SK-N-SH (cell line): Measurements from ENCODE around the gene CNNM1. TPM values are rescaled to one million over a fixed set of nuclear protein-coding genes. Genes with fewer than 3 reads are reported as not detected.

ENCODE experiments used
- CTCF ChIA-PET: fragments of 300-600, 350-600 bp; formaldehyde crosslinking; extraction: SDS; loops from one replicate; lab custom pipeline; 2021; lab: Yijun Ruan, JAX
- POLR2A ChIA-PET: fragments of 350-600 bp; sonication (Branson Sonifier 250); formaldehyde crosslinking; extraction: SDS; loops from one replicate; lab custom pipeline; 2020; ENCODE audit warnings: antibody characterized with exemption, inconsistent platforms; lab: Yijun Ruan, JAX
- DNase-seq: peaks from one replicate; pipeline ENCODE4 v3.0.0; 2012
- H2AFZ ChIP-seq: fragments of 200-600 bp; sonication (generic); 2 replicates; pipeline ENCODE4 v1.8.1; 2016; ENCODE audit warnings: antibody characterized with exemption, mild to moderate bottlenecking, low read depth
- H3F3A ChIP-seq: fragments of 200-600 bp; sonication (generic); replicated peaks from 2 replicates; pipeline ENCODE3; 2016; ENCODE audit warnings: antibody characterized with exemption, mild to moderate bottlenecking; ENCODE audit not compliant: insufficient read depth
- H3K27ac ChIP-seq, 2 experiments: fragments of 200-500 bp in 1 of 2; fragments of 200-600 bp in 1 of 2; sonication (Bioruptor generic) in 1 of 2; sonication (generic), shearing (Covaris generic) in 1 of 2; 2 replicates each; pipeline versions ENCODE4 v1.5.1 to v1.6.1; 2014 to 2016; ENCODE audit warnings: low read depth in 2 of 2, inconsistent platforms in 1 of 2, low read length in 1 of 2, mild to moderate bottlenecking in 1 of 2, mixed read lengths in 1 of 2
- H3K27me3 ChIP-seq: fragments of 200-600 bp; sonication (generic), shearing (Covaris generic); 2 replicates; pipeline ENCODE4 v1.6.1; 2016; ENCODE audit warnings: mixed run types; ENCODE audit not compliant: insufficient read depth
- H3K36me3 ChIP-seq, 2 experiments: fragments of 200-500 bp in 1 of 2; fragments of 200-600 bp in 1 of 2; sonication (Bioruptor generic) in 1 of 2; sonication (generic) in 1 of 2; replicated peaks in 1 of 2; 2 replicates each; pipeline versions ENCODE3 to v1.5.1; 2014 to 2016; ENCODE audit warnings: low read length in 1 of 2, mild to moderate bottlenecking in 1 of 2; ENCODE audit not compliant: insufficient read depth in 2 of 2, control insufficient read depth in 1 of 2
- H3K4me1 ChIP-seq, 2 experiments: fragments of 200-500 bp in 1 of 2; fragments of 200-600 bp in 1 of 2; sonication (Bioruptor generic) in 1 of 2; sonication (generic), shearing (Covaris generic) in 1 of 2; 2 replicates each; pipeline versions ENCODE4 v1.5.1 to v1.6.1; 2014 to 2016; ENCODE audit warnings: low read depth in 1 of 2, low read length in 1 of 2, mixed run types in 1 of 2; ENCODE audit not compliant: insufficient read depth in 2 of 2, control insufficient read depth in 1 of 2
- H3K4me2 ChIP-seq: fragments of 200-600 bp; sonication (generic), shearing (Covaris generic); 2 replicates; pipeline ENCODE4 v1.6.1; 2017; ENCODE audit warnings: mixed run types
- H3K4me3 ChIP-seq, 2 experiments: fragments of 200-500 bp in 1 of 2; fragments of 200-600 bp in 1 of 2; sonication (Bioruptor generic) in 1 of 2; sonication (generic), shearing (Covaris generic) in 1 of 2; 2 replicates each; pipeline versions ENCODE4 v1.5.1 to v1.8.1; 2014 to 2016; ENCODE audit warnings: low read depth in 2 of 2, inconsistent platforms in 1 of 2, low read length in 1 of 2, mild to moderate bottlenecking in 1 of 2, mixed read lengths in 1 of 2, moderate library complexity in 1 of 2
- H3K79me2 ChIP-seq: fragments of 200-600 bp; sonication (generic); 2 replicates; pipeline ENCODE4 v1.8.1; 2017; ENCODE audit warnings: mild to moderate bottlenecking; ENCODE audit not compliant: insufficient read depth
- H3K9ac ChIP-seq: fragments of 200-600 bp; sonication (generic); 2 replicates; pipeline ENCODE4 v1.6.1; 2017; ENCODE audit warnings: mixed run types
- H3K9me2 ChIP-seq: fragments of 200-600 bp; sonication (generic); 2 replicates; pipeline ENCODE4 v1.6.1; 2017; ENCODE audit warnings: mixed run types
- H3K9me3 ChIP-seq: fragments of 200-600 bp; sonication (generic); 2 replicates; pipeline ENCODE4 v1.6.1; 2017; ENCODE audit warnings: mixed run types, mild to moderate bottlenecking, moderate library complexity
- H4K20me1 ChIP-seq: fragments of 200-600 bp; sonication (generic); 2 replicates; pipeline ENCODE4 v1.6.1; 2017; ENCODE audit warnings: mild to moderate bottlenecking, mixed run types; ENCODE audit not compliant: insufficient read depth
- CHD2 ChIP-seq: fragments of 150-350 bp; IDR thresholded peaks from 2 replicates; pipeline ENCODE4 v1.6.1; 2018; ENCODE audit warnings: low read length; ENCODE audit not compliant: partially characterized antibody
- CTCF ChIP-seq: fragments of 200-600 bp; sonication (generic); IDR thresholded peaks from 2 replicates; pipeline ENCODE4 v1.6.1; 2017; ENCODE audit warnings: antibody characterized with exemption, mild to moderate bottlenecking, moderate library complexity
- EP300 ChIP-seq, 2 experiments: IDR thresholded peaks; 2 replicates each; pipeline versions ENCODE4 v1.4.0 to v1.6.1; 2012; ENCODE audit warnings: borderline replicate concordance in 1 of 2, low read depth in 1 of 2, low read length in 1 of 2
- EZH2phosphoT487 ChIP-seq: fragments of 200-600 bp; sonication (generic); IDR thresholded peaks from 2 replicates; pipeline ENCODE4 v1.6.1; 2017; ENCODE audit warnings: low read depth, mixed run types, mild to moderate bottlenecking, antibody characterized with exemption, moderate library complexity, borderline replicate concordance
- FOXJ3 ChIP-seq: sonication (generic); formaldehyde crosslinking; IDR thresholded peaks from 2 replicates; pipeline ENCODE4 v1.5.1; 2020; ENCODE audit warnings: mild to moderate bottlenecking, missing genetic modification reagents
- FOXM1 ChIP-seq: IDR thresholded peaks from 2 replicates; pipeline ENCODE4 v1.4.0; 2012; ENCODE audit warnings: low read depth, mild to moderate bottlenecking
- GABPA ChIP-seq: IDR thresholded peaks from 2 replicates; pipeline ENCODE4 v1.4.0; 2012; ENCODE audit warnings: low read depth, mild to moderate bottlenecking
- GATA2 ChIP-seq: sonication (generic); formaldehyde crosslinking; IDR thresholded peaks from 2 replicates; pipeline ENCODE4 v1.5.0; 2020; ENCODE audit warnings: mild to moderate bottlenecking, missing genetic modification reagents
- IRF3 ChIP-seq: fragments of 150-350 bp; IDR thresholded peaks from 2 replicates; pipeline ENCODE4 v1.6.1; 2016; ENCODE audit warnings: mild to moderate bottlenecking, low read depth, low read length
- MXI1 ChIP-seq: IDR thresholded peaks from 2 replicates; pipeline ENCODE4 v1.6.1; 2012; ENCODE audit warnings: mild to moderate bottlenecking, low read depth, low read length, improper control_type of control experiment
- NFIC ChIP-seq: IDR thresholded peaks from 2 replicates; pipeline ENCODE4 v1.4.0; 2012; ENCODE audit warnings: borderline replicate concordance
- POLR2AphosphoS5 ChIP-seq: IDR thresholded peaks from 2 replicates; pipeline ENCODE4 v1.6.1; 2012; ENCODE audit warnings: low read depth, low read length
- RAD21 ChIP-seq: IDR thresholded peaks from 2 replicates; pipeline ENCODE4 v1.6.1; 2012; ENCODE audit warnings: mild to moderate bottlenecking, low read length
- REST ChIP-seq: IDR thresholded peaks from 2 replicates; pipeline ENCODE4 v1.6.1; 2012; ENCODE audit warnings: mild to moderate bottlenecking, low read depth, low read length, moderate library complexity
- RFX5 ChIP-seq: IDR thresholded peaks from 2 replicates; pipeline ENCODE4 v1.6.1; 2012; ENCODE audit warnings: mild to moderate bottlenecking, improper control_type of control experiment, low read length
- SIN3A ChIP-seq: IDR thresholded peaks from 2 replicates; pipeline ENCODE4 v1.6.1; 2012; ENCODE audit warnings: low read depth, mild to moderate bottlenecking, low read length, moderate library complexity, borderline replicate concordance
- TEAD4 ChIP-seq: IDR thresholded peaks from 2 replicates; pipeline ENCODE4 v1.4.0; 2012; ENCODE audit warnings: mild to moderate bottlenecking, borderline replicate concordance; ENCODE audit not compliant: insufficient read depth
- USF2 ChIP-seq: fragments of 150-350 bp; IDR thresholded peaks from 2 replicates; pipeline ENCODE4 v1.6.1; 2017; ENCODE audit warnings: antibody characterized with exemption, low read length, low read depth, borderline replicate concordance
- YY1 ChIP-seq: IDR thresholded peaks from 2 replicates; pipeline ENCODE4 v1.4.0; 2012; ENCODE audit warnings: low read depth, mild to moderate bottlenecking
- WGBS: methylation state at CpG from one replicate; pipeline ENCODE4 v1.1.6; 2017; ENCODE audit warnings: low lambda C conversion rate; 5-methylcytosine and 5-hydroxymethylcytosine counted together
- polyA plus RNA-seq, 3 experiments: library from polyadenylated mRNA; depleted of rRNA; stranded (reverse); fragments of >200 nt; gene quantifications; 2 replicates each; pipeline ENCODE4 v1.2.3, GENCODE V29; 2012

The CNNM1 gene
- polyA plus RNA-seq, 1 of the 3 experiments (the other 2 are of a cell fraction) = 0.12 TPM

GRCh38 chr10:99312501-99312900 lies 16.7 kb upstream of the CNNM1 start:
- no peak overlapping the region for H3K4me2 ChIP-seq
- no peaks in the 10 kb centered on the region for H3F3A ChIP-seq
- no peak overlapping the region for H3K27ac ChIP-seq
- DNase-seq = no peak
- H3K9ac ChIP-seq = no peak overlapping the region
- WGBS = 8% methylated on average over 2 of the region's 2 CpGs
- no peaks in the 10 kb centered on the region for H3K9me3 ChIP-seq
- H2AFZ ChIP-seq = no peak overlapping the region
- H3K79me2 ChIP-seq = no peaks in the 10 kb centered on the region
- H3K9me2 ChIP-seq = no peaks in the 10 kb centered on the region
- no peaks in the 10 kb centered on the region for H3K4me1 ChIP-seq
- no peaks in the 10 kb centered on the region for H4K20me1 ChIP-seq
- POLR2A ChIA-PET = no interaction called here
- TF ChIP-seq POLR2AphosphoS5 (no peak), FOXJ3 (CRISPR knock-in tag) (no peak), RAD21 (no peak), CTCF (no peak), USF2 (no peak), GABPA (no peak), EZH2phosphoT487 (no peak), EP300 (IDR thresholded peaks at IDR 0.05; ENCODE audit: borderline replicate concordance in 1 of 2, low read depth in 1 of 2, low read length in 1 of 2) (no peak), NFIC (no peak), REST (no peak), MXI1 (no peak), CHD2 (no peak), IRF3 (no peak), FOXM1 (no peak), GATA2 (CRISPR knock-in tag) (no peak), SIN3A (no peak), RFX5 (no peak), YY1 (no peak), TEAD4 (no peak)
- no peaks in the 10 kb centered on the region; the same call in 1 of the 2 replicates for H3K27me3 ChIP-seq
- H3K4me3 ChIP-seq = no peak overlapping the region
- CTCF ChIA-PET = interaction anchor here (1.9 kb wide), 1 partner anchor 9 kb away, joined by 7 read pairs; no protein-coding TSS in a partner anchor
- H3K36me3 ChIP-seq = no peaks in the 10 kb centered on the region
